OCI-M2 (cell line): ENCODE results near the gene IKZF1.
"Not testable (repeated sequence)": the region's sequence is repeated elsewhere in the genome, so short reads cannot be mapped to it uniquely, and the experiment has no call there.

ENCODE experiments used
- DNase-seq: peaks from one replicate; lab custom pipeline; 2025; ENCODE audit not compliant: unreplicated experiment; lab: John Stamatoyannopoulos, UW

The IKZF1 gene

DNA sequence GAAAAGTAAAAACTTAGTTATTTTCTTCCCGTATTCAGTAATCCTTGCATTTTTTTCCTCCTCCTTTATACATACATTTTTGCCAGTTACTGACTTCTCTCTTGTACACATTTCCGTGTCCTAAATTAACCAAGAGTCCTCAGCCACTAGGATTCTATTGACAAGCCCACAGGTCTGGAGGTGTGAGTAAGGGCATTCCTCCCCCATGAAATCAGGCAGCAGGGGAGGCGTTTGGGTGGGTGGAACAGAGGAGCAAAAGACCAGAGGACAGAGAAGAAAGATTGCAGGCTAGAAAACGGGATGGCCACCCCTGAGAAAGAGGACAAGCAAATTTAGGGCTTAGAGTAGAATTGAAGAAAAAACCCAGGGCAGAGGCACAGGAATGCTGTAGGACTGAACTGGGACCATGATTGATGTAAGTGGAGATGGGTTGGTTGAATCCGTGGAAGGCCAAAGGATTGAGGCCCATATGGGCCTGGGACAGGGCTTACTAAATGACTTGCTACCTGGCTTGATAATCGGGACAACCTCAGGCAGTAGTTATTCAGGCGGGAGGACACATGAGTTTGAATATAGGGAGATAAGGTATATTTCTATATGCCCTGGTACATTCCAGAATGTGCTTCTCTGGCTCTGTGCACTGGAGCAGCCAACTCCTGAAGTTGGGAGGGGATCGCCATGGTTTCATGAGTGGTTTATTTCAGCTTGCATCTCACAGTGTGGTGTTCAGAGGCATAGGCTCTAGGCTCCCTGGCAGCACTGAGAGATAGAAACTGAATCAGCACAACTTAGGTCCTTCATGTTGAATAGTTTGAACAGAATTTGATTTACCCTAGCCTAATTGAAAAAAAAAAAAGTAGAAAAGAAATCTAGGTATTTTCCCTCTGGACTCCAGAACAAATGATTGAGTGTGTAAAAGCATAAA is 28.0 kb downstream of the IKZF1 start:
- DNase-seq: no peak

DNA sequence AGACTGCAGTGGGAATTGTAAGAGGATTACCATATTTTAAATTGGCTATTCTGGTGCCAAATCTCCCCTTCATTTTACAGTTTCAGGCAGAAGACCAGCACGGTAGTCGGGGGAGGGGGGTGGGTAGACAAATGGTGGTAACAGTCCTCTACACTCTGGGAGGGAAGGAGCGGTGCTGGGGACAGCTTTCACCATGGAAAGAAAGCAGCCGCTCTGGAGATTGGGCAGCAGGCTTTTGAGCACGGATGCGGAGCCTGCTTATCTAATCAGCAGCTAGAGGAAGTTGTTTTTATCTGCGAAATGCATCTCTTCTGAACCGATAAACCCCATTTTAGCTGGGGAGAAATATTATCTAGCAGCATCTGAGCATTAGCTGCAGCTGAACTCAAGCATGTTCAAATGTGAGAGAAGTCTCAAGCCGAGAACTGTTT is 28.7 kb downstream of the IKZF1 start:
- no peak for DNase-seq

DNA sequence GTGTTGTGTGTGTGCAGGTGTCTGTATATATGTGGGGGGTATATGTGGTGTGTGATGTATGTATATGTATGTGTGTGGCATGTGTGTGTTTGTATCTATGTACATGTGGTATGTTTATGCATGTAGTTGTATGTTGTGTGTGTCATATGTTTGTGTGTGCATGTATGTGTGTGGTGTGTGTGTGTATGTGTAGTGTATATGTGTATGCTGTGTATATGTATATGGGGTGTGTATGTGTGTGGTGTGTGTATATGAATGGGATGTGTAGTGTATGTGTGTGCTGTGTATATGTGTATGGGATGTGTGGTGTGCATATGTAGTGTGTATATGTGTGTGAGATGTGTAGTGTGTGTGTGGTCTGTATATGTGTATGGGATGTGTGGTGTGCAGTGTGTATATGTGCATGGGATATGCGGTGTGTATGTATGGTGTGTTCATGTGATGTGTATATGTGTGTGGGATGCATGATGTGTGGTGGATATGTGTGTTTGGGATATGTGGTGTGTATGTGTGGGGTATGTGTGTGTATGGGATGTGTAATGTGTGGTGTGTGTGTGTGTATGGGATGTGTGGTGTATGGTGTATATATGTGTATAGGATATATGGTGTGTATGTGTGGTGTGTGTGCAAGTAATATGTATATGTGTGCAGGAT is 30.0 kb downstream of the IKZF1 start:
- no peak for DNase-seq

DNA sequence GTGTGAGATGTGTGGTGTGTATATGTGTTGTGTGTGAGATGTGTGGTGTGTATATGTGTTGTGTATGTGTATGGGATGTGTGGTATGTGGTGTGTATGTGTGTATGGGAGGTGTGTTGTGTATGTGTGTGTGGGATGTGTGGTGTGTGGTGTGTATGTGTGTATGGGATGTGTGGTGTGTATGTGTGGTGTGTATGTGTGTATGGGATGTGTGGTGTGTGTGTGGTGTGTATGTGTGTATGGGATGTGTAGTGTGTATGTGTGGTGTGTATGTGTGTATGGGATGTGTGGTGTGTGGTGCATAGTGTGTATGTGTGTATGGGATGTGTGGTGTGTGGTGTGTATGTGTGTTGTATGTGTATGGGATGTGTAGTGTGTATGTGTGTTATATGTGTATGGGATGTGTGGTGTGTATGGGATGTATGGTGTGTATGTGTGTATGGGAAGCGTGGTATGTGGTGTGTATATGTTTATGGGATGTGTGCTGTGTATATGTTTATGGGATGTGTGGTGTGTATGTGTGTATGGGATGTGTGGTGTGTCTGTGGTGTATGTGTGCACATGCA is 30.8 kb downstream of the IKZF1 start:
- DNase-seq: no peak

DNA sequence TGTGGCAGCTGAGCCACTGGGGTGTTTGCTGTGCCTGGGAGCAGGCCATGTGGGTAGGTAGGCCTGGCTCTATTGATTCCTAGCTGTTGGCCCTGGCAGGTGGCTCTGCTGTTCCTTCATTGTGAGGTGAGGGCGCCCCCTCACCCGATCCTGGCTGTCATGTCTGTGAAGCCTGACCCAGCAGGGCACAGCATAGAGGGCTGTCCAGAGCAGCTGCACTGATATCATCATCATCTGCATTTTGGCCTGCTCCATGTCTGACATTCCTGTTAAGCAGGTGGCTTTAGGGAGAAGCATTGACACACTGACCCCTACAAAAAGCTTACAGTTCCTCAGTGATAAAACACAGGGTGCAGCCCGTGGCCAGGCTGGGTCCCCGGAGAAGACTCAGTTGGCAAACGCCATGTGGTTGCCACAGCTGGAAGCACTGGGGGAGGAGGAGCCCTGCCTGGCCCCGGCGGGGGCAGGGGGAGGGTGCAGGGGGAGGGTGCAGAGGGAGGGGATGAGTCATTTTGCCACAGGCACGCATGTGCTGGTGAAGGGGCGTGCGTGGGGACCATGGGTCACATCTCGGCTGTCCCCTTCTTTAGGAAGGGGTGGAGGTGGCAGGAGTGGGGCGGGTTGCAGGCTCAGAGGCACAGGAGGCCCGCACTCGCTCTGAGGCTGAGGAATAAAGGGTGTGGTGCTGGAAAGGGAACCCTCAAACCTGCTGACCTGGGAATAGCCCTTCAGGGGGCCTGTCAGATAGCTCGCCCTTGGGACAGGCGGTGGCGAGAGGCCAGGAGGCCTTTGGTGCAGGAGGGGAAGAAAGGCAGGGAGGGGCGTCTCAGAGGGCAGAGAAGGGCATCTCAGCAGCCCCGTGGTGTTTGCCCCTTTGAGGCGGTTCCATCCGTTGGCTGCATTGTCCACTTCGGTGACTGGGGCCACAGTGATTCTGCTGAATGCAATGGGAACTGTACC is 31.6 kb downstream of the IKZF1 start:
- DNase-seq: no peak

DNA sequence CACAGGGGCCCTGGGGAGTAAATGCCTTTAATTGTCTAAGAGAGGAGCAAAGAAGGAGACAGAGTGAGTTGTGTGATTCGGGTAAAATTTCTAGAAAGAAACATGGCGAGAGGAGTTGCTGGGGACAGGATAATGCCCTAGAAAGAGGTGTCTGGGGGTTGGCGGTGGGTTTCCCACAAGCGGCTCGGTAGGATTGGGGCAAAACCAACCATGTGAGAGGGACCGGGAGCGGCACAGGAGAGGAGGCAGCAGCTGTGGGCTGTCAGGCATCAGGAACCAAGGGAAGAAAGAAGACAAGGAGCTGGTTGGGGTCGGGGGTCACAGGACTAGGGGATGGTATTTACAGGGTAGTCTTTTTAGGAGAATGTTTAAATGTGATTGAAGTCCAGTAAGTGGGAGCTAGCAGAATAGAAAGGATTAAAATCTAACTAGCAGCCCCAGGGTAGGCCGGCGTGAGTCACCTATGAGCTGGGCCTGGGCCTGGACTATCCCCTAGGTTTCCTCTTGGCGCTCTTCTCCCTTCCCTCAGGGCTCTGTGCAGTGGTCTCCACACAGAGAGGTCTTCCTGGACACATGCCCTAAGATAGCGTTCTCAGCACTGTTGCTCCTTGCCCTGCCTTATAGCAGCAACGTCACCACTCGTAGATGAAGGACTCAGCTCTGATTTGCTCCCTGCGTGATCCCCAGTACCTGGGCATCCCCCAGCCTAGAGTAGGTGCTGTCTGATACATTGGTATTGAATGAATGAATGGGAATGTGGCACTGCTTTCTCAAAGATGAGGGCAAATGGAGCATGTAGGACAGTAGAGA is 32.6 kb downstream of the IKZF1 start:
- DNase-seq: no peak

DNA sequence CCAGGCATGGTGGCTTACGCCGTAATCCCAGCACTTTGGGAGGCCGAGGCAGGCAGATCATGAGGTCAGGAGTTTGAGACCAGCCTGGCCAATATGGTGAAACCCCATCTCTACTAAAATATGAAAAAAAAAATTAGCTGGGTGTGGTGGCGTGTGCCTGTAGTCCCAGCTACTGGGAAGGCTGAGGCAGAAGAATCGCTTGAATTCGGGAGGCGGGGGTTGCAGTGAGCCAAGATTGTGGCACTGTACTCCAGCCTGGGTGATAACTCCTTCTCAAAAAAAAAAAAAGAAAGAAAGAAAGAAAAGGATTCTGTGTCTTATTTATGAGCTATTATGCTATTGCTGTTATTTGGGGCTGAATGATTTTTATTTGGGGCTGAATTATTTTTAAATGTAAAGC is 35.0 kb downstream of the IKZF1 start:
- DNase-seq: not testable (repeated sequence)

DNA sequence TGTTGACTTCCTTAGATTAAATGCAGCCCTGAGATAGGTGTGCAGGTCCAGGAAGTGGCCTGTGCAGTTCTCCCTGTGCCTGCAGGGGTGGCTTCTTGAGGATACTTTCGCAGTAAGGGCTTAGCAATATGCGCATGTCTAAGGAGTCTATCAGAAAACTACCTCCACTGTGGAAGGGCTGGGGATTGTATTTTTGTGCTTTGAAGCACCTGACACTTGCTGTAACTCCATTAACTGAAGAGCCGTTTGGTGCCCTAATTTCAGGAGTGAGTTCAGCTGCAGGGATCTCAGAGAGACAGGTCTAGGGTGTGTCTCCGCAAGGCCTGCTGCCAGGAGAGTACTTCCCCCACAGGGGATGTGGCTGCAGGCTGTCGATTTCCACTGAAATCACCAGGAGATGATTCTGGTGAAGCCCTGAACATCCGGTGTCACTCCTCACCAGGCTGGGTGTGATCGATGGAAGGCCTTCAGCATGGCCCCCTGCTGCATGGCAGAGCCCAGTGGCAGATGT is 35.5 kb downstream of the IKZF1 start:
- no peak for DNase-seq

DNA sequence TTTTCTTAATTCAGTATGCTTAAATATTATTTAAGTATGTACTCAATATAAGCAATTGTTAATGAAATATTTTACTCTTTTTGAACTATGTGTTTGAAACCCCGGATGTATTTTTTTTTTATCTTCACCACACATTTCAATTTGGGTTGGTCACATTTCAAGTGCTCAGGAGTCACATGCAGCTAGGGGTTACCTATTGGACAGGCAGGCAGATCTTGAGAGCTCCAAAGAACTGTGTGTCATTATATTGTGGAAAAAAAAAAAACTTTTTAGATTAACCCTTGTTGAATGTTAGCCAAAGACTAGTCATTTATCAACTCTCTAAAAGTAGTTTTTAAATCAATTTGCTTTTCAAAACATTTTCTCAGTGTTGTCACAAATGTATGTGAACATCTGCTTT is 37.2 kb downstream of the IKZF1 start:
- no peak for DNase-seq

DNA sequence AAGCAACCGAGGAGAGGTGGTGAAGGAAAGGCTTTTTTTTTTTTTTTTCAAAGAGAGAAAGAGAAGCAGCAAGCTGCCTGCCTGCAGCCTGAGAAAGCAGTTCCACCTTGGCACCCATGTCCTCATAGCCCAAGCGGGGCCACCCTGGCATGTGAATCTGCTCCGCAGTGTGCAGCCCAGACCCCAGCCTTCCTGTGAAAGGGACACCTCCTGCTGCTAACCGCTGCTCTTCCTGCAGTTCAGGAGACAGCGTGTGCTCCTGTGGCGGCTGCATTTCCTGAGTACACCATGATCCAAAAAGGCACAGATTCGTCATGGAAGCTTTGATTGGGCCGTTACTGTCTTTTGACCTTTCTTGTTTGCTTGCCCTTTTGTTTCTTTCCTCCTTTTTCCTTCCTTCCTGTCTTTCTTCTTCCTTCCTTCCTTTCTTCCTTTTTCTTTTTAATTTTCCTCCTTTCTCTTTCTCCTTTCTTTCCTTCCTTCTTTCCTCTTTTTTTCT is 38.1 kb downstream of the IKZF1 start:
- no peak for DNase-seq

DNA sequence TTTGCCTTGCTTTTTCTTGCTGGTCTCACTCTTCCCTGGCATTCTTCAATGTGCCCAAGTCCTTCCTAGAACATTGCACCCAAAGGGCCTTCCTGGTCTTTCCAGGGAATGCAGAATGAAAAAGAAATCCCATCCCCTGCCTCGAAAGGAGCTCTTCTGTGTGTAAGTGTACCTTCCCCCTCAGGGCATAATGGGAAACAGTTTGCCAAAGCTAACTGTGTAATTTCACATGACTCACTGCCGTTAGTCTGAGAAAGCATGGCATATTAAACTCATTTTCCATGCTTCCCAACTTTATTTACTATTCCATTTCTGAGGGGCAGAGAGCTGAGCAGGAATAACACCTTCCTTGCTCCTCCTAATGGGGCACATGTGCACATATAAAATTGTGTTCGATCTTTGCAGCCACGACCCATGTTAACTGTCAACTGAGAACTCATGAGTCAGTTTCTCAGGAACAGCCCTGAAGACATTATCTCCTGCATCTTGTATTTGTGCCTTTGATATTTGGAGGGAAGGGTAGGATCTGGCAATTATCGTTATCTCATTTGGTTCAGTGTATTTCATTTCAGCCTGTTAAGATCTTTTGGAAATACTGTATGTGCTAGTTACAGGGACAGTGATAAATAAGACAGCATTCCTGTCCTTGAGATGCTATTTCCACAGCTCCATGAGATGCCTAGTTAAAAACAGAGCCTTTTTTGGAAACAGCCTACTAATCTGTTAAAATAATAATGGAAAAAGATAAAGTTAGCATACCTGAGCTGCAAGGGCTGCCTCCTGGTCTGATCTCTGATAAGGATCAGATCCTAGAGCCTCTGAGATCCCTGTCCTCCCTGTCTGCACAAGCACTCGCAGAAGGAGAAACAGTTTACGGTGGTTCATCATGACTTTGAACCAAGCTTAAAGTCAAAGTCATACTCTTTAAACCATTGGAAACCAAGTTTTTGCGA is 42.3 kb downstream of the IKZF1 start:
- no peak for DNase-seq

DNA sequence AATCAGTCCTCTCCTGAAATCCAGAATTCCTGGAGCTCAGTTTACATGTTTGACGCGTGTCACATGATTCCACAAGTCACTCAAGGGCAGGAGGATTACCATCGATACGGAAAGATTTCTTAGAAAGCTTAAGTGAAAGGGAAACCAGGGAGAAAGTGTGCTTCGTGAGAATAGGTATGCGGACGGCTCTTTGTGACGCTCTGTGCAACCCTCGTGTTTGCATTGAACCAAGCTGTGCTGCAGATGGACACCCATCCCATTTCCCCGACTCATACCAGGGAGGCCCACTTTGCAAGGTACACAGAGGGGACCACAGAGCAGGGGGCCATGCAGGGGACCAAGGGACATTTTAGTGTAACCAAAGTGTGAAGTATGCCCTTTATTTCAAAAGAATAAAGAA is 43.2 kb downstream of the IKZF1 start:
- no peak for DNase-seq

DNA sequence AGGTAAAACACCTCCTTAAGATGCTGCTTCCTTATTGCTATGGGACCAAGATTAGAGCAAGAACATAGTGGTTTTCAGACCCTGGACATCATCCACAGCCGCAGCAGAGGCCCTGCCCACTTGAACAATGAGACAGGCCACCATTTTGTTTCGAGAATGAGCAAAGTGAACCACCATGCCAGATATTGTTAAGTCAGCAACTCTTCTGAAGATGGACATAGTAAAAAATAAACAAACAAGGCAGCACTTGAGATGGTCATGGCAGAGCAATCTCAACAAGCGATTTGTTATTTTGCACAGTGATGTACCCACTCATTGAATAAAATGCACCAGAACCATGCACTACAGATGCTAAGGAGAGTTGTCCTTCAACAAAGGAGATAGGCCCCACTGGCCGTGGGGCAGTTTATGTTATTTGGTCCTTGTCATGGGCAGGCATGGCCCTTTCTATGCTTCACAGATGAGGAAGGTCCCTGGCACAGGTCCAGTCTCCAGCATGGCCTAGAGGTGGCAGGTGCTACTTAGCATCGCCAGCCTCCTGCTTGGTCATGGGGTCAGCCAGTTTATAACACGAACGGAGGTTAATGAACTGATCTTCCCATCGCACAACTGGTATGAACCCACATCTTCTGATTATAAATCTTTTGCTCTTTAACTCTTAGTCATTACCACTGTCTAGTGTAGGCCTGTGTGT is 44.1 kb downstream of the IKZF1 start:
- no peak for DNase-seq

DNA sequence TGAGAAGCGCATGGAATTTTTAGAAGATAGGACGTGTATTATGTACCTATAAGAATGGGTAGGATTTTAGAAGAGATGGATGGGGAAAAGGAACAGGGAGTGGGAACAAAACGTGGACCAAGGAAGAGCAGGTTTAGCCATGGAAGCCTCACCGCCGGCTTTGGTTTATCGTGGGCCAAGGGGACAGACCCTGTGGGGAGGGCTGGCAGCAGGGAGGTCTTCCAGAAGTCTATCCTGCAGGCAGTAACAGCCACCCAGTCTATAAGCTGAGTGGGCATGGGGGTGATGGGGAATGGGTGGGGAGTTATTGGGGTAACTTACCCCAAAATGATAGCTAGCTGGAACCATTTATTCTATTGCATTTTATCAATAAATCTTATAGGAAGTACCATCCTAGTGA is 44.9 kb downstream of the IKZF1 start:
- no peak for DNase-seq

DNA sequence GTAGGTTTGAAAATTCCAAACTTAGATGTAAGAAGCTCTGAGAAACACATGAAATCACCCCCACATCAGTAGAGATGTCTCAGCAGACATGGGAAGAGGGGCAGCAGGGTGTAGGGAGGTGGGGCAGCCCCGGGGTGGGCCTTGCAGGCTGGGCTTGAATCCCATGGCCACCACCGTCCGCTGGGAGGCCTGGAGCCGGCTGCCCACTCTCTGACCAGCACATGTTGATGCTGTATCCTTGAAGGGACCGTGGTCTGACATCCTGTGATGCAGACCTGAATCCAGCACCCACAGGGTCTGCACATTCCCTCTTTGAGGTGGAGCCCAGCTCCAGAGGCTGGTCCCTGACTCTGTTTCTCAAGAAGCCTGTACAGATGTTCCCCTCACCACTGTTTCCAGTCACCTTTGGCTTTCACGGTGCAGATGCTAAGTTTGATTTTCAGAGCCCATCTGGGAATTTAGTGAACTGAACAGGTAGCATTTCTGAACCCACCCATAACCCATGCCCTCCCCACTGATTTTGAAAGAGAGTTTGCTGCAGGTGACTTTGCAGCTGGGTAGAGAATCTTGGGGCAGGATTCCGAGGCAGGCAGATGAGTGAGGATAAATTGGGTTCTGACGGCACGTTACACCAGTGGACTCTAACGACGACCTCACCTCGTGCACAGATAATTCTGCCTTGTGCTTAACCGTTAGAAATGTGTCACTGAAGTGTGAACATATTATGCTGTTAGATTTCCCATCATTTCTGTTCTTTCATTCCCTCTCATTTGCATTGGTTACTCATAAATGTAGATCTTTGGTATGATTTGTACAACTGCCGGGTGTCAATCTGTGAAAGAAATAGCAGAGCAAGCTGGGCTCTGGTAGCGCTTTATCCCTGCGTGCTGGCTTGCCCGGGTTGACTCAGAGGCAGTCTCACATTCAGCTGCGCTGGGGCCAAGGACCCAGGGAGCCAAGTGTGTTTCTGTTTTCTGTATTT is 45.7 kb downstream of the IKZF1 start:
- DNase-seq: no peak

DNA sequence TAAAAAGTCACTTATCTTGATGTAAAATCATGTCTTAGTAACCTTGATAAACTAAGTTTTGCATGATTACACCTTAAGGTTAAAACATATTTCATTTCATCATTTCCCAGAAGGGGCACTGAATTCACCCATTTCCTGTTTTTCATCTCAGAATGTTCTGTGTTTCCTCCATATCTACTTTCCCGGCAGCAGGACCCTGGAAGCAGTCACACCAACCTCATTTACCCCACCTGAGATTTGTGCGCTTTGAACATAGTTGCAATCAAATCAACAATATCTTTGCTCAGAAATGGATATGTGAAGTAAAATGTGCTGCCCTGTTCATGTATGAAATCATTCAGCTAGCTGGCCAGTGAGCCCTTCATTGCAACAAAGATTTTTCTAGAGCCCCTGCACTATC is 46.8 kb downstream of the IKZF1 start:
- DNase-seq: no peak

DNA sequence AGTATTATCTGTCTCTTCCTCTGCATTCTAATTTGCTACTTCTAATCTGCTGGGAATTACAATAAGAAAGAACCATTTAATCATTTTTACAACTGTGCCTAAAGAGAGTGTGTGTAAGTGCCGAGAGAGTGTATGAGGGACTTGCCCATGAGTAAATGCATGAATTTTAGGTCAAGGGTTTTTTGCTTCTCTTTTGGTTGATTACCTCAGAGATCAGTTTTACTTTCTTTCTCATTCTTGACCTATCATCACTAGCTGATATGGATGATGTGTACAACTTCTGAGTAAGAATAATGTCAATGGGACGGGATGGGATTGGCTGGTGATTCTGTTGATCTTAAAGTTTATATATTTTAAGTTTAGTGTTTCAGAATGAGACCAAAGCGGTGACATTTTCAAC is 47.8 kb downstream of the IKZF1 start:
- no peak for DNase-seq
